ENCODE measurements around the gene EMILIN3. TPM values are rescaled to one million over a fixed set of nuclear protein-coding genes. Genes with fewer than 3 reads are reported as not detected.

The EMILIN3 gene
- total and polyA plus RNA-seq, 2 donors (not counting 3 experiments of a cell fraction or from before 2014, with no cell fraction given): 0.15 TPM; not detected in 1

DNA sequence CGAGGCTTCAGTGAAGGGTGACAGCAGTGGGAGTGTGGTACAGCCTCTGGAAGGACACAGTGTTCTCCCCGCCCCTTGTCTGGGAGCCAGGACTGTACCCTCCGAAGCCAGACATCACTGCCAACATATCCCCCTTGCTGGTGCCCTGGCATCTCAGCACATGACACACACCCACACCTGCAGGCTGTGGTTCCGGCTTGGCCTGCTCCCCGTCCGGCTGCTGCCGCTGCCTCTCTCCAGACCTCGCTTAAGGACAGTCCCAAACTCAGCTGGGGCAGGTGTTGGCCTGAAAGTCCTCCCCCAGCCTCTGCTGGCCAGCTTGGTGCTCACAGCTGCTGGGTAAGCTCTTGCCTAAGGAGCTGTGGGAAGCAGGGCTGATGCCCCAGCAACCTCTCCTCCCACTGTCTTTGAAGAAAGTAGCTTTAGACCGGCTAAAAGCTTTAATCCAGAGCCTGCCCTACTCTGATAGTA lies 7.0 kb downstream of the EMILIN3 start:
- no peak overlapping the region for H3K27ac ChIP-seq (ENCODE audit: insufficient read depth, low read depth, low read length)
- no peaks in the 10 kb centered on the region for H3K9me3 ChIP-seq (replicated peaks; ENCODE audit: control insufficient read depth, insufficient read depth, low read length)
- intact Hi-C loops (cut with micrococcal nuclease) (no loop called here), dilution Hi-C loops (cut with MboI; ENCODE audit: extremely low pct_ligation_motif_present, low sequenced_read_pairs) (no loop called here)
- H3K4me3 ChIP-seq (replicated peaks in 1 of 3; ENCODE audit: insufficient read depth in 1 of 3, low read depth in 1 of 3, low read length in 3 of 3): no peak overlapping the region
- no TSS peak for BruUV-seq (replicated peaks)
- no peaks in the 10 kb centered on the region for H3K79me2 ChIP-seq (ENCODE audit: control insufficient read depth, insufficient read depth, low read length)
- no peak for TF ChIP-seq POLR2A (IDR thresholded peaks at IDR 0.05; ENCODE audit: low read depth, low read length)
- TF ChIP-seq POLR2AphosphoS5 (IDR thresholded peaks at IDR 0.05; ENCODE audit: insufficient read depth, low read depth, low read length): no peak
- TF ChIP-seq GATA2 (IDR thresholded peaks at IDR 0.05; ENCODE audit: insufficient read depth, insufficient read length, low read depth, low read length): no peak
- no peak overlapping the region for H3K4me2 ChIP-seq (ENCODE audit: insufficient read depth, low read length)
- ChIA-PET CTCF (no interaction called here), POLR2A (no interaction called here)
- H3K27me3 ChIP-seq (ENCODE audit: control insufficient read depth in 2 of 2, insufficient read depth in 2 of 2, low read length in 2 of 2): peaks cover 0 to under 1% of the 10 kb centered on the region in 2 experiments
- no peaks in the 10 kb centered on the region for H4K20me1 ChIP-seq (replicated peaks; ENCODE audit: control insufficient read depth, extremely low read depth, insufficient read depth, low read length)
- H3K36me3 ChIP-seq (ENCODE audit: control insufficient read depth in 2 of 2, extremely low read depth in 1 of 2, insufficient read depth in 2 of 2, low read length in 2 of 2): no peaks in the 10 kb centered on the region
- H2AFZ ChIP-seq (ENCODE audit: low read depth, low read length): no peak overlapping the region
- H3K9me1 ChIP-seq (replicated peaks; ENCODE audit: control insufficient read depth, extremely low read depth, insufficient read depth, low read length): no peaks in the 10 kb centered on the region
- FAIRE-seq (no peak), DNase-seq (ENCODE audit: low read depth, low spot score) (no peak)
- H3K9ac ChIP-seq (replicated peaks; ENCODE audit: extremely low read depth, insufficient read depth, low read length): no peak overlapping the region
- no peaks in the 10 kb centered on the region for H3K4me1 ChIP-seq (ENCODE audit: control insufficient read depth, extremely low read depth, insufficient read depth, low read length)

DNA sequence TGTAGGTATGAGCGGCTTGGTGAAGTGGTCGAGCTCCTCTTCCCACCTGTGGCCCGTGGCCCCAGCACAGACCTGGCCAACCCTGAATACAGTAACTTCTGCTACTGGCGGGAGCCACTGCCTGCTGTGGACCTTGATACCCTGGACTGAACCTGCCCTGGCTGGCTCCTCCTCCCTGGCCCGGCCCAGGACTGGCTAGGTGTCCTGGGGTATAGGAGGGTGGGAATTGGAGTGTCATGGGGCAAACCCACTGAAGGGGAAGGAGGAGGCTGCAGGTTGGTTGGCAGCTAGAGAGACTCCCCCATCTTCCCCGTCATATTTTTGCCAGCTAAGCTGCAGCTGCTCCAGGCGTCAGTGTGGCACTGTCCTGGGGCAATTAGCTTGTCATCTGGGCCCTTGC lies 7.9 kb downstream of the EMILIN3 start:
- no peak for FAIRE-seq
- Histone ChIP-seq H3K27ac (ENCODE audit: insufficient read depth, low read depth, low read length) (no peak overlapping the region), H3K79me2 (ENCODE audit: control insufficient read depth, insufficient read depth, low read length) (no peaks in the 10 kb centered on the region), H2AFZ (ENCODE audit: low read depth, low read length) (no peak overlapping the region), H3K27me3 (ENCODE audit: control insufficient read depth in 2 of 2, insufficient read depth in 2 of 2, low read length in 2 of 2) (no peaks in the 10 kb centered on the region), H3K4me3 (replicated peaks in 1 of 3; ENCODE audit: insufficient read depth in 1 of 3, low read depth in 1 of 3, low read length in 3 of 3) (no peak overlapping the region), H3K4me1 (ENCODE audit: control insufficient read depth, extremely low read depth, insufficient read depth, low read length) (no peaks in the 10 kb centered on the region), H3K4me2 (ENCODE audit: insufficient read depth, low read length) (no peak overlapping the region), H3K36me3 (ENCODE audit: control insufficient read depth in 2 of 2, extremely low read depth in 1 of 2, insufficient read depth in 2 of 2, low read length in 2 of 2) (no peaks in the 10 kb centered on the region), H3K9me1 (replicated peaks; ENCODE audit: control insufficient read depth, extremely low read depth, insufficient read depth, low read length) (no peaks in the 10 kb centered on the region), H4K20me1 (replicated peaks; ENCODE audit: control insufficient read depth, extremely low read depth, insufficient read depth, low read length) (no peaks in the 10 kb centered on the region), H3K9ac (replicated peaks; ENCODE audit: extremely low read depth, insufficient read depth, low read length) (no peak overlapping the region), H3K9me3 (replicated peaks; ENCODE audit: control insufficient read depth, insufficient read depth, low read length) (no peaks in the 10 kb centered on the region)
- dilution Hi-C loops (cut with MboI; ENCODE audit: extremely low pct_ligation_motif_present, low sequenced_read_pairs): no loop called here
- no peak for TF ChIP-seq GATA2 (IDR thresholded peaks at IDR 0.05; ENCODE audit: insufficient read depth, insufficient read length, low read depth, low read length)
- TF ChIP-seq, protein P1, sequence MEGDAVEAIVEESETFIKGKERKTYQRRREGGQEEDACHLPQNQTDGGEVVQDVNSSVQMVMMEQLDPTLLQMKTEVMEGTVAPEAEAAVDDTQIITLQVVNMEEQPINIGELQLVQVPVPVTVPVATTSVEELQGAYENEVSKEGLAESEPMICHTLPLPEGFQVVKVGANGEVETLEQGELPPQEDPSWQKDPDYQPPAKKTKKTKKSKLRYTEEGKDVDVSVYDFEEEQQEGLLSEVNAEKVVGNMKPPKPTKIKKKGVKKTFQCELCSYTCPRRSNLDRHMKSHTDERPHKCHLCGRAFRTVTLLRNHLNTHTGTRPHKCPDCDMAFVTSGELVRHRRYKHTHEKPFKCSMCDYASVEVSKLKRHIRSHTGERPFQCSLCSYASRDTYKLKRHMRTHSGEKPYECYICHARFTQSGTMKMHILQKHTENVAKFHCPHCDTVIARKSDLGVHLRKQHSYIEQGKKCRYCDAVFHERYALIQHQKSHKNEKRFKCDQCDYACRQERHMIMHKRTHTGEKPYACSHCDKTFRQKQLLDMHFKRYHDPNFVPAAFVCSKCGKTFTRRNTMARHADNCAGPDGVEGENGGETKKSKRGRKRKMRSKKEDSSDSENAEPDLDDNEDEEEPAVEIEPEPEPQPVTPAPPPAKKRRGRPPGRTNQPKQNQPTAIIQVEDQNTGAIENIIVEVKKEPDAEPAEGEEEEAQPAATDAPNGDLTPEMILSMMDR (IDR thresholded peaks at IDR 0.05; ENCODE audit: extremely low read depth in 1 of 2, insufficient read depth in 1 of 2, low read depth in 1 of 2, low read length in 2 of 2): no peak
- TF ChIP-seq POLR2AphosphoS5 (IDR thresholded peaks at IDR 0.05; ENCODE audit: insufficient read depth, low read depth, low read length): no peak
- TF ChIP-seq FOS (IDR thresholded peaks at IDR 0.05; ENCODE audit: borderline replicate concordance, insufficient read depth, low read length): no peak
- TF ChIP-seq MYC (IDR thresholded peaks at IDR 0.05; ENCODE audit: low read depth, low read length): no peak
- no peak for TF ChIP-seq EZH2 (IDR thresholded peaks at IDR 0.05; ENCODE audit: borderline replicate concordance, low read depth, low read length, severe bottlenecking)
- TF ChIP-seq JUN (IDR thresholded peaks at IDR 0.05; ENCODE audit: borderline replicate concordance, insufficient read depth, insufficient read length, low read depth): no peak
- no peak for TF ChIP-seq POLR2A (IDR thresholded peaks at IDR 0.05; ENCODE audit: low read depth, low read length)
- TF ChIP-seq, protein P2, sequence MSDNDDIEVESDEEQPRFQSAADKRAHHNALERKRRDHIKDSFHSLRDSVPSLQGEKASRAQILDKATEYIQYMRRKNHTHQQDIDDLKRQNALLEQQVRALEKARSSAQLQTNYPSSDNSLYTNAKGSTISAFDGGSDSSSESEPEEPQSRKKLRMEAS (IDR thresholded peaks at IDR 0.05; ENCODE audit: insufficient read depth, insufficient read length): no peak
- ChIA-PET CTCF (interaction anchor here (0.6 to 1.7 kb wide), 7 partner anchors 9 to 186 kb away, joined by 3 to 8 read pairs (median 4); partner anchors contain the start of gene LPIN3), POLR2A (interaction anchor here (0.7 kb wide), 1 partner anchor 29 kb away, joined by 6 read pairs; no protein-coding TSS in a partner anchor)
- no peak for DNase-seq (ENCODE audit: low read depth, low spot score)
- intact Hi-C loops (cut with micrococcal nuclease): no loop called here
- BruUV-seq (replicated peaks): no TSS peak
